Endothelial cell of umbilical vein (primary cell): ENCODE measurements around the gene MTCH1. TPM values are rescaled to one million over a fixed set of nuclear protein-coding genes. Genes with fewer than 3 reads are reported as not detected.

ENCODE experiments used
- BruUV-seq: library from RNA; stranded (reverse); fragments of 400-500 nt; replicated peaks from 2 replicates; lab custom pipeline; 2021; lab: Mats Ljungman, UMichigan
- CTCF ChIA-PET: fragments of 300-600, 350-600 bp; sonication (Branson Sonifier 250); formaldehyde crosslinking; loops from one replicate; lab custom pipeline; 2021; ENCODE audit warnings: antibody characterized with exemption, inconsistent platforms; lab: Charles Lee
- POLR2A ChIA-PET: fragments of 300-600, 350-600 bp; sonication (Branson Sonifier 250); formaldehyde crosslinking; loops from one replicate; lab custom pipeline; 2021; ENCODE audit warnings: antibody characterized with exemption, inconsistent platforms; lab: Charles Lee
- DNase-seq: peaks from one replicate; pipeline ENCODE4 v3.0.0-alpha.2; 2011; ENCODE audit warnings: low read depth, low spot score
- FAIRE-seq: peaks from 2 replicates; lab custom pipeline; 2011; peaks lifted over from hg19 to GRCh38; lab: Jason Lieb, UNC
- H2AFZ ChIP-seq: 2 replicates; pipeline ENCODE4 v1.6.0; 2012; ENCODE audit warnings: low read depth, low read length, control low read depth, inconsistent platforms
- H3K27ac ChIP-seq: 2 replicates; pipeline ENCODE4 v1.5.1; 2011; ENCODE audit warnings: low read depth, mild to moderate bottlenecking, control low read depth, low read length, moderate library complexity; ENCODE audit not compliant: insufficient read depth
- H3K27me3 ChIP-seq, 2 experiments: 2 replicates each; pipeline versions ENCODE4 v1.6.0 to v1.6.1; 2011; ENCODE audit warnings: low read length in 2 of 2, mixed read lengths in 1 of 2; ENCODE audit not compliant: control insufficient read depth in 2 of 2, insufficient read depth in 2 of 2
- H3K36me3 ChIP-seq, 2 experiments: 2 replicates in 1 of 2; 3 replicates in 1 of 2; pipeline ENCODE4 v1.5.1; 2011; ENCODE audit warnings: low read length in 2 of 2, mild to moderate bottlenecking in 1 of 2, moderate library complexity in 1 of 2; ENCODE audit not compliant: control insufficient read depth in 2 of 2, insufficient read depth in 2 of 2; ENCODE audit errors: extremely low read depth in 1 of 2
- H3K4me1 ChIP-seq: 3 replicates; pipeline ENCODE4 v1.5.1; 2011; ENCODE audit warnings: mild to moderate bottlenecking, low read length; ENCODE audit not compliant: control insufficient read depth, insufficient read depth; ENCODE audit errors: extremely low read depth
- H3K4me2 ChIP-seq: 2 replicates; pipeline ENCODE4 v1.6.1; 2011; ENCODE audit warnings: low read length, control low read depth, mixed read lengths; ENCODE audit not compliant: insufficient read depth
- H3K4me3 ChIP-seq, 3 experiments: fragments of 200-600 bp in 1 of 3; sonication (generic), shearing (Covaris generic) in 1 of 3; replicated peaks in 1 of 3; 2 replicates each; pipeline ENCODE4 v1.5.1; 2011 to 2016; ENCODE audit warnings: control low read depth in 3 of 3, low read length in 3 of 3, mild to moderate bottlenecking in 2 of 3, inconsistent platforms in 1 of 3, low read depth in 1 of 3, moderate library complexity in 1 of 3; ENCODE audit not compliant: insufficient read depth in 1 of 3
- H3K79me2 ChIP-seq: 2 replicates; pipeline ENCODE4 v1.6.0; 2012; ENCODE audit warnings: low read length, inconsistent platforms; ENCODE audit not compliant: control insufficient read depth, insufficient read depth
- H3K9ac ChIP-seq: replicated peaks from 2 replicates; pipeline ENCODE3; 2011; ENCODE audit warnings: low read length, control low read depth; ENCODE audit not compliant: insufficient read depth; ENCODE audit errors: extremely low read depth
- H3K9me1 ChIP-seq: replicated peaks from 3 replicates; pipeline ENCODE4 v1.6.0; 2011; ENCODE audit warnings: mild to moderate bottlenecking, low read length; ENCODE audit not compliant: control insufficient read depth, insufficient read depth; ENCODE audit errors: extremely low read depth
- H3K9me3 ChIP-seq: replicated peaks from 2 replicates; pipeline ENCODE4 v1.5.1; 2012; ENCODE audit warnings: low read length, inconsistent platforms; ENCODE audit not compliant: control insufficient read depth, insufficient read depth
- H4K20me1 ChIP-seq: replicated peaks from 2 replicates; pipeline ENCODE3; 2011; ENCODE audit warnings: mild to moderate bottlenecking, low read length; ENCODE audit not compliant: control insufficient read depth, insufficient read depth; ENCODE audit errors: extremely low read depth
- CTCF ChIP-seq, 2 donors: IDR thresholded peaks; 1 replicate in 1 of 2; 2 replicates in 1 of 2; pipeline ENCODE4 v1.5.1; 2011; ENCODE audit warnings: low read length in 2 of 2, mild to moderate bottlenecking in 2 of 2, moderate library complexity in 2 of 2, control low read depth in 1 of 2, inconsistent platforms in 1 of 2, low read depth in 1 of 2; ENCODE audit not compliant: insufficient read depth in 1 of 2; ENCODE audit errors: extremely low read depth in 1 of 2
- EZH2 ChIP-seq: IDR thresholded peaks from 2 replicates; pipeline ENCODE4 v1.6.1; 2012; ENCODE audit warnings: borderline replicate concordance, low read depth, mild to moderate bottlenecking, moderate library complexity, low read length, inconsistent platforms; ENCODE audit not compliant: severe bottlenecking
- FOS ChIP-seq: IDR thresholded peaks from 2 replicates; pipeline ENCODE4 v1.6.1; 2011; ENCODE audit warnings: mild to moderate bottlenecking, low read length, moderate library complexity, borderline replicate concordance; ENCODE audit not compliant: insufficient read depth
- GATA2 ChIP-seq: IDR thresholded peaks from 2 replicates; pipeline ENCODE4 v1.7.0; 2011; ENCODE audit warnings: low read depth, mild to moderate bottlenecking, moderate library complexity, mixed read lengths, low read length; ENCODE audit not compliant: insufficient read length, insufficient read depth
- JUN ChIP-seq: IDR thresholded peaks from 2 replicates; pipeline ENCODE4 v1.6.1; 2011; ENCODE audit warnings: borderline replicate concordance, low read depth; ENCODE audit not compliant: insufficient read length, insufficient read depth
- MAX ChIP-seq: IDR thresholded peaks from 2 replicates; pipeline ENCODE4 v1.6.1; 2011; ENCODE audit not compliant: insufficient read depth, insufficient read length
- MYC ChIP-seq: IDR thresholded peaks from one replicate; pipeline ENCODE4 v1.6.1; 2011; ENCODE audit warnings: mild to moderate bottlenecking, low read depth, low read length
- POLR2A ChIP-seq: IDR thresholded peaks from 2 replicates; pipeline ENCODE4 v1.6.1; 2012; ENCODE audit warnings: low read depth, mild to moderate bottlenecking, control low read depth, low read length
- POLR2AphosphoS5 ChIP-seq: IDR thresholded peaks from 2 replicates; pipeline ENCODE4 v1.6.1; 2012; ENCODE audit warnings: low read depth, mild to moderate bottlenecking, control low read depth, low read length, moderate library complexity; ENCODE audit not compliant: insufficient read depth
- dilution Hi-C: fragments of 300-500 bp; cut with MboI; formaldehyde crosslinking; loops from one replicate; pipeline ENCODE4 v1.15.0; 2019; ENCODE audit warnings: low sequenced_read_pairs; ENCODE audit not compliant: extremely low pct_ligation_motif_present
- intact Hi-C: fragments of 100-400 bp; cut with micrococcal nuclease; formaldehyde crosslinking; loops from one replicate; pipeline ENCODE4 v1.10.0; 2022
- polyA plus RNA-seq, 4 experiments: library from polyadenylated mRNA; depleted of rRNA in 3 of 4; stranded (reverse) in 3 of 4; unstranded in 1 of 4; fragments of >200 nt; gene quantifications; 2 replicates each; pipeline versions ENCODE4 v1.2.1 to v1.2.3, GENCODE V29; 2011 to 2012; ENCODE audit warnings: missing spikeins in 1 of 4
- total RNA-seq: library from RNA; stranded (reverse); gene quantifications from 2 replicates; pipeline ENCODE4 v1.2.3, GENCODE V29; 2021

MTCH1 gene
- total and polyA plus RNA-seq, 2 donors (not counting 3 experiments of a cell fraction or from before 2014, with no cell fraction given): 218 to 228 TPM

GRCh38 chr6:36971921-36972673 is 13.9 kb downstream of the MTCH1 start:
- H3K4me2 ChIP-seq: no peak overlapping the region
- no peaks in the 10 kb centered on the region for H3K9me3 ChIP-seq
- H3K4me3 ChIP-seq: no peak overlapping the region
- no peak overlapping the region for H2AFZ ChIP-seq
- H3K27ac ChIP-seq: no peak overlapping the region
- no peak for TF ChIP-seq JUN
- TF ChIP-seq FOS: no peak
- no peak for TF ChIP-seq GATA2
- no peak for TF ChIP-seq CTCF (IDR thresholded peaks at IDR 0.05; ENCODE audit: extremely low read depth in 1 of 2, insufficient read depth in 1 of 2, low read depth in 1 of 2, low read length in 2 of 2)
- TF ChIP-seq POLR2AphosphoS5: no peak
- TF ChIP-seq POLR2A: no peak
- no peak for TF ChIP-seq MAX
- TF ChIP-seq EZH2: no peak
- no peak for TF ChIP-seq MYC
- DNase-seq: no peak
- dilution Hi-C loops (no loop called here), intact Hi-C loops (no loop called here)
- H3K9ac ChIP-seq: no peak overlapping the region
- peaks cover 39 to 88% of the 10 kb centered on the region in 2 experiments for H3K36me3 ChIP-seq
- POLR2A ChIA-PET: no interaction called here
- H3K4me1 ChIP-seq: no peaks in the 10 kb centered on the region
- BruUV-seq: no TSS peak
- H3K27me3 ChIP-seq: no peaks in the 10 kb centered on the region
- CTCF ChIA-PET: no interaction called here
- H3K79me2 ChIP-seq: no peaks in the 10 kb centered on the region
- no peak for FAIRE-seq
- H3K9me1 ChIP-seq: no peaks in the 10 kb centered on the region
- no peaks in the 10 kb centered on the region for H4K20me1 ChIP-seq
